OCI-LY7 (cell line): ENCODE measurements around the gene TBX2. TPM values are rescaled to one million over a fixed set of nuclear protein-coding genes. Genes with fewer than 3 reads are reported as not detected.

Source experiments
- BruUV-seq: library from RNA; stranded (reverse); fragments of 400-500 nt; replicated peaks from 2 replicates; lab custom pipeline; 2021; lab: Mats Ljungman, UMichigan
- CTCF ChIA-PET: fragments of 300-600 bp; sonication (Branson Sonifier 250); formaldehyde crosslinking; loops from one replicate; lab custom pipeline; 2022; ENCODE audit warnings: antibody characterized with exemption; ENCODE audit not compliant: unreplicated experiment; lab: Charles Lee
- POLR2A ChIA-PET: fragments of 300-600 bp; sonication (Branson Sonifier 250); formaldehyde crosslinking; loops from one replicate; lab custom pipeline; 2022; ENCODE audit warnings: antibody characterized with exemption; lab: Charles Lee
- DNase-seq: peaks from one replicate; pipeline ENCODE4 v3.0.0-alpha.2; 2015; ENCODE audit warnings: low spot score
- H2AFZ ChIP-seq: fragments of 200-600 bp; sonication (generic), shearing (Covaris generic); 2 replicates; pipeline ENCODE4 v1.6.1; 2014; ENCODE audit warnings: mild to moderate bottlenecking, antibody characterized with exemption, low read length, moderate library complexity
- H3K27ac ChIP-seq: fragments of 200-600 bp; sonication (generic); 2 replicates; pipeline ENCODE4 v1.5.1; 2014; ENCODE audit warnings: mixed run types, low read depth, mild to moderate bottlenecking, moderate library complexity, low read length, inconsistent platforms; ENCODE audit not compliant: poor library complexity, severe bottlenecking
- H3K36me3 ChIP-seq: fragments of 200-600 bp; sonication (generic); 2 replicates; pipeline ENCODE4 v1.6.1; 2014; ENCODE audit warnings: mild to moderate bottlenecking, antibody characterized with exemption, low read length, moderate library complexity, mixed read lengths; ENCODE audit not compliant: insufficient read depth
- H3K4me1 ChIP-seq: fragments of 200-600 bp; sonication (generic); 2 replicates; pipeline ENCODE4 v1.5.1; 2014; ENCODE audit warnings: mild to moderate bottlenecking, low read length; ENCODE audit not compliant: insufficient read depth, poor library complexity, severe bottlenecking
- H3K4me2 ChIP-seq: fragments of 200-600 bp; sonication (generic); 2 replicates; pipeline ENCODE4 v1.6.1; 2014; ENCODE audit warnings: mild to moderate bottlenecking, low read length
- H3K4me3 ChIP-seq: fragments of 200-600 bp; sonication (generic); 2 replicates; pipeline ENCODE4 v1.5.1; 2014; ENCODE audit warnings: mild to moderate bottlenecking, low read depth, low read length; ENCODE audit not compliant: poor library complexity, severe bottlenecking
- H3K79me2 ChIP-seq: fragments of 200-600 bp; sonication (generic); 2 replicates; pipeline ENCODE4 v1.6.1; 2016; ENCODE audit warnings: low read depth, mild to moderate bottlenecking, low read length, moderate library complexity, mixed read lengths; ENCODE audit not compliant: insufficient read depth
- H3K9me2 ChIP-seq: fragments of 200-600 bp; sonication (generic); 2 replicates; pipeline ENCODE4 v1.6.1; 2016; ENCODE audit warnings: mild to moderate bottlenecking, low read length, mixed read lengths; ENCODE audit not compliant: insufficient read depth
- H3K9me3 ChIP-seq: fragments of 200-600 bp; sonication (generic); 2 replicates; pipeline ENCODE4 v1.6.1; 2014; ENCODE audit warnings: mild to moderate bottlenecking, mixed run types, low read length, mixed read lengths
- H4K20me1 ChIP-seq: fragments of 200-600 bp; sonication (generic); 2 replicates; pipeline ENCODE4 v1.6.1; 2014; ENCODE audit warnings: mild to moderate bottlenecking, antibody characterized with exemption, low read length, moderate library complexity, mixed read lengths; ENCODE audit not compliant: insufficient read depth
- EZH2phosphoT487 ChIP-seq: fragments of 200-600 bp; sonication (generic); IDR thresholded peaks from 2 replicates; pipeline ENCODE4 v1.6.1; 2018; ENCODE audit warnings: low read depth, borderline replicate concordance, mild to moderate bottlenecking, mixed run types, antibody characterized with exemption, low read length, moderate library complexity, mixed read lengths
- intact Hi-C: fragments of 100-400 bp; cut with micrococcal nuclease; formaldehyde crosslinking; loops from one replicate; pipeline ENCODE4 v1.10.0; 2022; ENCODE audit not compliant: unreplicated experiment
- total RNA-seq, 2 experiments: library from RNA; depleted of rRNA in 1 of 2; stranded (reverse); fragments of >200 nt in 1 of 2; shearing (Covaris generic) in 1 of 2; gene quantifications; 2 replicates each; pipeline ENCODE4 v1.2.3, GENCODE V29; 2014 to 2022
- TF ChIP-seq, protein P1 (sequence below): fragments of 200-600 bp; sonication (generic); conservative IDR thresholded peaks from 2 replicates; pipeline ENCODE4 v1.5.1; 2014; ENCODE audit warnings: mild to moderate bottlenecking, antibody characterized with exemption, low read length, moderate library complexity, mixed read lengths

Gene TBX2
- total RNA-seq, 2 experiments from 2014 or later = not detected

GRCh38 chr17:61405686-61406536 lies 6.3 kb downstream of the TBX2 start:
- no TSS peak for BruUV-seq
- H3K79me2 ChIP-seq = no peaks in the 10 kb centered on the region
- peaks cover 3% of the 10 kb centered on the region for H3K4me1 ChIP-seq
- DNase-seq = no peak
- intact Hi-C loops = no loop called here
- H3K4me2 ChIP-seq = no peak overlapping the region
- TF ChIP-seq, protein P1, sequence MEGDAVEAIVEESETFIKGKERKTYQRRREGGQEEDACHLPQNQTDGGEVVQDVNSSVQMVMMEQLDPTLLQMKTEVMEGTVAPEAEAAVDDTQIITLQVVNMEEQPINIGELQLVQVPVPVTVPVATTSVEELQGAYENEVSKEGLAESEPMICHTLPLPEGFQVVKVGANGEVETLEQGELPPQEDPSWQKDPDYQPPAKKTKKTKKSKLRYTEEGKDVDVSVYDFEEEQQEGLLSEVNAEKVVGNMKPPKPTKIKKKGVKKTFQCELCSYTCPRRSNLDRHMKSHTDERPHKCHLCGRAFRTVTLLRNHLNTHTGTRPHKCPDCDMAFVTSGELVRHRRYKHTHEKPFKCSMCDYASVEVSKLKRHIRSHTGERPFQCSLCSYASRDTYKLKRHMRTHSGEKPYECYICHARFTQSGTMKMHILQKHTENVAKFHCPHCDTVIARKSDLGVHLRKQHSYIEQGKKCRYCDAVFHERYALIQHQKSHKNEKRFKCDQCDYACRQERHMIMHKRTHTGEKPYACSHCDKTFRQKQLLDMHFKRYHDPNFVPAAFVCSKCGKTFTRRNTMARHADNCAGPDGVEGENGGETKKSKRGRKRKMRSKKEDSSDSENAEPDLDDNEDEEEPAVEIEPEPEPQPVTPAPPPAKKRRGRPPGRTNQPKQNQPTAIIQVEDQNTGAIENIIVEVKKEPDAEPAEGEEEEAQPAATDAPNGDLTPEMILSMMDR = no peak
- no peak for TF ChIP-seq EZH2phosphoT487
- H3K36me3 ChIP-seq = no peaks in the 10 kb centered on the region
- CTCF ChIA-PET = no interaction called here
- H2AFZ ChIP-seq = no peak overlapping the region
- H3K27ac ChIP-seq = no peak overlapping the region
- POLR2A ChIA-PET = interaction anchor here (0.6 kb wide), 1 partner anchor 811 kb away, joined by 3 read pairs; no protein-coding TSS in a partner anchor
- no peak overlapping the region for H3K4me3 ChIP-seq
- no peaks in the 10 kb centered on the region for H3K9me2 ChIP-seq
- H4K20me1 ChIP-seq = no peaks in the 10 kb centered on the region
- H3K9me3 ChIP-seq = no peaks in the 10 kb centered on the region

DNA sequence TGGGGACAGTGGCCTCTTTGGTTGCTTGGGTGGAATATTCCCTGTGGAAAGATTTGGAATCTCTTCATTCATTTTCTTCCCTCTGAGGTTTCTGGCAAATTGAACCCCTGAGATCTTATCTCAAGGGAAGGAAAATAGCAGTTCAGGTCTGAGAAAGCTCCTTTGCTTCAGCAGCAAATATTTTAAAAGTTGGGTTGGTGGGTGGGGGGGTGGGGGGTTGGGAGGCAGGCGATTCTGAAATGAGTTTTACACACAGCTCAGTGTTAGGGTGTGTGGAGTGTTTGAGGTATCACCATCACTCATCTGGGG lies 6.8 kb downstream of the TBX2 start:
- Histone ChIP-seq H3K9me3 (no peaks in the 10 kb centered on the region), H3K79me2 (no peaks in the 10 kb centered on the region), H3K4me2 (no peak overlapping the region), H3K36me3 (no peaks in the 10 kb centered on the region), H3K4me3 (no peak overlapping the region), H3K27ac (no peak overlapping the region), H4K20me1 (no peaks in the 10 kb centered on the region), H3K4me1 (peaks cover 8% of the 10 kb centered on the region), H3K9me2 (no peaks in the 10 kb centered on the region), H2AFZ (no peak overlapping the region)
- intact Hi-C loops = no loop called here
- TF ChIP-seq EZH2phosphoT487 = no peak
- TF ChIP-seq, protein P1 = no peak
- ChIA-PET CTCF (no interaction called here), POLR2A (interaction anchor here (0.6 kb wide), 1 partner anchor 811 kb away, joined by 3 read pairs; no protein-coding TSS in a partner anchor)
- DNase-seq = no peak
- no TSS peak for BruUV-seq
